GM18868 (cell line): ENCODE data around the gene PDSS2.
"Not testable (repeated sequence)": the region's sequence is repeated elsewhere in the genome, so short reads cannot be mapped to it uniquely, and the experiment has no call there.

Experiments used
- ATAC-seq: cut with Tn5 transposase; IDR thresholded peaks from one replicate; pipeline ENCODE4 v1.9.1; 2021; ENCODE audit warnings: mild to moderate bottlenecking, moderate library complexity; ENCODE audit not compliant: unreplicated experiment

The PDSS2 gene

DNA sequence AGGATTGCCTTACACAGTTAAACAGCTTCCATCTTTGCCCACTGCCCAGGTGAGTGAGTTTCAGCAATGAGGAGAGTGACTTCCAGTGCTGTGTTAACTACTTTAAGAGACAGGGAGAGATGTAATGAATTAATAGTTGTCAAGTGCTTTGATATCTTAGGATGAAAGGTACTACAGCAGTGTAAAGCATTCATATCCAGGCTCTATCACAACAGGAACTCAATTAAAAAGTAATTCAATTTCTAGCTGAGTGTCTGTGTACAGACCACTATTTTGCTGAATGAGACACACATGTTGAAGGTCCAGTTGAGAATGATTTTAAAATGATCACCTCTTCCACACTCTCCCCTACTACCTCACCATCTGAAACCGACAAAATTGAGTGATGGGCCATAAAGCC is 273.3 kb downstream of the PDSS2 start:
- ATAC-seq: no peak

DNA sequence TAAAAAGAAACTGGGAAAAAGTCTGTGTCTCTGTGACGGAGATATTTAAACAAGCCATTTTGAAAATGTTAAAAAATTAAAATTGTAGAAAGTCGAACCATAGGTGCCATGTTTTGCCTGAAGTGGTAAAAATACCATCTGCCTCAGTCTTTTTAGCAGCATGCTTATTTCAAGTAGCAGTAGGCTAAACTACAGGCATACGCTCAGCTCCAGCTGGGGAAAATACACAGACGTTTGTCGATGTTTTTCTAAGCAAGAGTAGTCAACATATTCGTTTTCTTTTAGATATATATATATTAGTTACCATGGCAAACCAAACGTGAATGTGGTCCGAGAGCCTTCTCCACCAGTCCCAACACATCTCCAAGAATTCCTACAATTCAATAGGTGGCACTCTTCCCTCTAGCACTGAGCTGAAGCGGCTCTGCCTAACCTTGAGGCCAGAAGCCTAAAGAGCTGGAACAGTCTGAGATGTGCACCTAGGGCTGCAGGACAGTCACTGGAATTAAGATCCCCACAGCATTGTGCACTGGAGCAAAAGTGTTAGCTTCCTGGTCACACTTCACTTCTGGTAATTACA is 273.9 kb downstream of the PDSS2 start:
- ATAC-seq: no peak

DNA sequence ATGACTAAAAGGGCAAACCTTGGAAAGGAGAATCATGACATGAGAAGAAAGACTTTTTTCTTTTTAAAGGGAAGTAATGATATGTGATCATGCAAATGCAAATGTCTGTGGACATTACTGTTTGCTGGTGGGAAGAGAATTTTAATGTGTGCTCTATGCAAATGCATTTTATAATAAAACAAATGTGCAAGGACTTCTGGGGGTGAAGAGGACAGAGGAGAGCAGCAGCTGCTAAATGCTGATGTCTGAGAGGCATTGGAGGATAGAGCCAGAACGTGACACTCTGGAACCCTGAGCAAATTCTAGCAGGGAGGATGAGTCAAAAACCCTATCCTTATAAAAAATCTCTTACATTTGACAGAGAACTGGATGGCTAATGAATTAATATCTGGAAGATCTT is 274.9 kb downstream of the PDSS2 start:
- no peak for ATAC-seq

DNA sequence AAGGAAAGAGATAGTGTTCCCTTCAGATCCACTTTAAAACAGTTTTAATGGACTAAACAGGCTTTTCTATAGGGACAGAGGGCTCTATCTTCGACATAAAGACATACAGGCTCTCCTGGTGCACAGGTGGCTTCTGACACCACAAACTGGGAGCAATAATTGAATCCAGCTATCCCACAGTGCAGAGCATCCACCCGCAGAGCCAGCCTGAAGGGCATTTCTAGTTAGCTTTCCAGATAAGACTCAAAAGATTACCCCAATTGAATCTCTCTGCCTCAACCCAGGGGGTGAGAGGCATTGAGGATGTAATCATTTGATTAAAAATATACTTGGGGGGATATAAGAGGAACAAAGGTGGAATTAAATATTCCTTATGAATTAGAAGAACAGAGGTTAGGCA is 279.3 kb downstream of the PDSS2 start:
- ATAC-seq: no peak

DNA sequence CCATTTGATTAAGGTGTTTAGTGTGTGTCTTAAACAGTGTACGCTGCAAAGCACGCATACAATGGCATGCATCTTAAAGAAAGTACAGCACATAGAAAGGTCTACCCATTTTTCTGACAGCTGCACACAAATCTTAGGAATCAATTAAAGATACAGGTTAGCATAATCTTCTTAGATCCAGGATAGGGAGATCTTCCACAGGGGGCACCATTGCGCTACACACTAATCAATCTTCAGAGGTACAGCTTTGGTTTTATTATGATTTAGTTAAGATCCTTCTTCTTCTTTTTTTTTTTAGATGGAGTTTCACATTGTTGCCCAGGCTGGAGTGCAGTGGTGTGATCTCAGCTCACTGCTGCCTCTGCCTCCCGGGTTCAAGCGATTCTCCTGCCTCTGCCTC is 280.4 kb downstream of the PDSS2 start:
- ATAC-seq: no peak

DNA sequence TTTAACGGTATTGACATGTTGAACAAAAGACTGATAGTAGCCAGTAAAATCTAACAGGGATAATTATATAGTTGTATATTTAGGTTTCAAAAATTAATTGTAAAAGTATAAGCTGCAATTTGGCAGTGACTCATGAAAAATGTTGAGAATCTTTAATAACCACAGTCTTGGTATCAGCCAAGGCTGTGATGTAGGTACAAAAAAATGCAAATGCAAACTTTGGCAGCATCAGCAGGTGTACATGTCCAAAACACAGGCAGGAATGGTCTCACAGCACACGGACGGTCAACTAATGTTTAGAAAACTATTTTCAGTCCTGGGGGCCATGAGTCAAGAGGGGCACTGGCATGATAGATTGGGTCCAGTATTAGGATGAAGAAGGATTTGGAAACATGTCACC is 285.6 kb downstream of the PDSS2 start:
- ATAC-seq: no peak

DNA sequence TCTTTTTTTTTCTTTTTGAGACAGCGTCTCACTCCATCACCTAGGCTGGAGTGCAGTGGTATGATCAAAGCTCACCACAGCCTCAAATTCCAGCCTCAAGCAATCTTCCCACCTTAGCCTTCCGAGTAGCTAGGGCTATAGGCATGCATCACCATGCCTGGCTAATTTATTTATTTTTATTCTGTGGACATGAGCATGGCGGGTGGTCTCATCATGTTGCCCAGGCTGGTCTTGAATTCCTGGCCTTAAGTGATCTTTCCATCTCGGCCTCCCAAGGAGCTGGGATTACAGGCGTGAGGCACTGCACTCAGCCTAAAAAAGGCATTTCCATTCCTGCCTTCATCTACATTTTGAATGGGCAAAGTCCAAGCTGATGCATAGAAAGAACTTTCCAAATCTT is 287.9 kb downstream of the PDSS2 start:
- no peak for ATAC-seq

DNA sequence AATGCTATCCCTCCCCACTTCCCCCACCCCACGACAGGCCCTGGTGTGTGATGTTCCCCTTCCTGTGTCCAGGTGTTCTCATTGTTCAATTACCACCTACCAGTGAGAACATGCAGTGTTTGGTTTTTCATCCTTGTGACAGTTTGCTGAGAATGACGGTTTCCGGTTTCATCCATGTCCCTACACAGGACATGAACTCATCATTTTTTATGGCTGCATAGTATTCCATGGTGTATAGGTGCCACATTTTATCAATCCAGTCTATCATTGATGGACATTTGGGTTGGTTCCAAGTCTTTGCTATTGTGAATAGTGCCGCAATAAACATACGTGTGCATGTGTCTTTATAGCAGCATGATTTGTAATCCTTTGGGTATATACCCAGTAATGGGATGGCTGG is 295.1 kb downstream of the PDSS2 start:
- ATAC-seq: not testable (repeated sequence)

DNA sequence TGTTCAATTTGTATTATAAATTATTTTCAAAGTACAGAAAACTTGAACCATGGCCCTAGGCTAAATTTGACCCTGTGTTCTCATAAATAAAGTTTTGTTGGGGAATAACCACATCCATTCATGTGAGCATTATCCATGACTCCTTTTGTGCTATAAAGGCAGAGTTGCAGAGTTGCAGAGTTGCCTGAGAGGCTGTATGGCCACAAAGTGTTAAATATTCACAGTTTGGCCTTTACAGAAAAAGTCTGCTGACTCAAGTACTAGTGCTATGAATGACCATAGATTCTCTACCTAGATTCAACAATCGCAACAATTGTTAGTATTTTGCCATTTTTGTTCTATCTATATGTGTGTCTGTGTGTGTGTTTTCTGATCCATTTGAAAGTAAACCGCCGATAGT is 297.8 kb downstream of the PDSS2 start:
- ATAC-seq: no peak

DNA sequence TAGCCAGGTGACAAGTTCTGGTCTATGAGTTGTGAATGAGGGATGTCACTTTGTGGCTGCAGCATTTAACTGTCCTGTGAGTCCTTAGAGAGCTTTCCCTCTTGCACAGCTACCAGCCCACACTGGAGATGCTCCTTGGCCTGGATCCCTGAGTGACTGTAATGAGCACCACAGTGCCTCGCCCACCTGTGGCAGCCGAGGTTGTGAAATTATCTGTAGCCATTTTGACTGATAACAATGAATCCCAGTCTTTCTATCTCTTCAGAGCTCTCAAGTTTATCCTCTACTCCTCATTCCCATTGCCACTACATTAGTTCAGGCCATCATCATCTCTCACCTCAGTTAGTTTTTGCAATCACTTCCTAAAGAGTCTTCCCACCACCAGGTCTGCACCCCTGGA is 302.7 kb downstream of the PDSS2 start:
- no peak for ATAC-seq

DNA sequence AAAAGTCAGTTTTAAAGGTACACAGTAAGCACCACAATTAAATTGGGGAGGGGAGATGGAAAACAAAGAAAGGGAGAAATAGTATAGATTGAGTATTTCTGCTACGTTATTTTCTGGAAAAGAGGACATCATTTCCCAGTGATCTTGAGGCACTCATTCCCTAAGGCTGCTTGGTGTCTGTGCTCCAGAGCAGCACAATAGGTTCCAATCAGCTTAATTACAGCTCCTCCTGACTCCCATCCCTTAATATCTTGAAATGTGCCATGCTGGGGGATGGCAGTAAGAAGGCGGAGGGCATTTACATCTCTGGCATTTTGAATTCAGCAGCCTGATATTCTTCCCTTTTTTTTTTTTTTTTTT is 304.6 kb downstream of the PDSS2 start:
- ATAC-seq: no peak

DNA sequence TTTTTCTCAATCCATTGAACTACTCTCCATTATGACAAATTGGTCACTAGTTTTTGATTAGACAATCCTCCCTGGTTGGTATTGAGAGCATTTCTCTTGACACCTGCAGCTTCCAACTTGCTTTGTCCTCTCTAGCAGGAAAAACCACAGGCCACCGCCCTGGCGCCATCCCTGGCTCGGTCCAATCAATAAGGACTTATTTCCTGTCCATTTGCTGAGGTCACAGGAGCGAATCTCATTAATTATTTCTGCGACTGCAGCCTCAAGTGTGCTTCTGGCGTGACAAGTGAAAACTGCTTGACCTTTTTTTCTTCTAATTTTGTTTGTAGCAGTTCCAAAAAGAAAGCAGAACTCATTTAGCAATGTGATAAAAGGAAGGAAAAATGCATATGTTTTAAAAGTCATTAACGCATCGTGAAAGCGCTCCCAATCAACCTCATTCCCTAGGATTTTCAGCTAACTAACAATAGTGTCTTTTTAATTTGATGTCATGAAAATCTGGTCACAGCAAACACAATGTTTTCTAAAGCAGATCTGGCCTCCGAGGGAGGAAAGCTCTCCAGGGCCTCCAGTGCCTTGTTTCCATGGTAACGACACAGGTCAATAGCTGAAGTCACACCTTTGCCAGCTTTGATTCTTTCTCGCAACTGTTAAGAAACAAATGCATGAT is 305.1 kb downstream of the PDSS2 start:
- no peak for ATAC-seq

DNA sequence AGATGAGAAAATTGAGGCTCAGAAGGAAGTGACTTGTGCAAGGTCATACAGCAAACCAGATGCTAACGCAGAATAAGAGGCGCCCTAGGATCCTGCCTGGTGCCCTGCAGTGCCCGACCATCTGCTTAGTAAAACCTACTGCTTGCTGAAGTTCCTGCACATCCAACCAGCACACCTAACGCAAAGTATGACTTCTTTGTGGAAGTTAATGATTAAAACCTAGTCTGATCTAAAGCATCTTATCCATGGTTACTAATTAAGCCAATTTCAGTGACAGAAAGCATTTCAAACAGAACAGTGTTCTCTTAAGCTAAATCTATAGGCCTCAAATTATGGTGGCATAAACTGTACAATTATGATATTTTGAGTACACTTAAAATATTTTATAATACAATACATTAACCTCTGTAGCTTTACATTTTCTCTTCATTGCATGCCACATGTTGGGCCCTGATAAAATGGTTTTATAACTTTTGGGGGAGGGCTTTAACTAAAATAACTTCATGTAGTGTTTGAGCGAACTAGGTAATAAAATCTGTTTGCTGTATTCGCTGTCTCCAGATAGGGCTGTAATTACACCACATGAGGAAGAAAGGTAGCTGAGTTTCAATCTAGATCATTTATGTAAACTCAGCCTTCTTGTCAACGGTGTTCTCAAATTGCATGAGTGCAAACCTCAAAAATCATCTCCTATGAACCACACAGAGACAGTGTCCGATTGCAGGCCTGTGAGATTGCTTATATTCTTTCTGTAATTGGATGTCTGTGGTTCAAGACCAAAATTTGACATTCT is 306.5 kb downstream of the PDSS2 start:
- ATAC-seq: no peak

DNA sequence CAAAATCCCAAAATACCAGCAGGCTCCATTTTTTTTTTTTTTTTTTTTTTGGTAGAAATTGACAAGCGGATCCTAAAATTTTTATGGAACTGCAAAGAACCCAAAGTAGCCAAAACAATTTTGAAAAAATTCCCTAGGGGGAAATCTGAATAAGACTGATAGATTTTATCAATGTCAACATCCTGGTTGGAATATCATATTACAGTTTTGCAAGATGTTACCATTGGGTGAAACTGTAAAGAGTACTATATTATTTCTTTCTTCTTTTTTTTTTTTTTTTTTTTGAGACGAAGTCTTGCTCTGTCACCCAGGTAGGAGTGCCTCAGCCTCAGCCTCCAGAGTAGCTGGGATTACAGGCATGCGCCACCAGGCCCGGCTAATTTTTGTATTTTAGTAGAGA is 314.7 kb downstream of the PDSS2 start:
- no peak for ATAC-seq

DNA sequence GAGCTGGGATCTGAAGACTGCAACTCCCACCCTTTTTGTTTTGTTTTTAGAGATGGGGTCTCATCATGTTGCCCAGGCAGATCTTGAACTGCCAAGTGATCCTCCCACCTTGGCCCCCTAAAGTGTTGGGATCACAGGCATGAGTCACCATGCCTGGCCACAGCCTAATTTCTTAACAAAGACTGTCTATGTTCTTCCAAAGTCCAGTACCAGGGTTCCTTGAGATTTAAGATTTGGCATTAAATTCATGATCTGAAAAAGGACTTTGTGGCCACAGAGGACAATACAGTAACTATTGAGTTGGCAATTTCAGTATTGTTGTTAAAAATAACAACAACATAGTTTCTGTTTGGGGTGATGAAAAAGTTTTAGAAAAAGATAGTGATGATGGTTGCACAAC is 315.4 kb downstream of the PDSS2 start:
- no peak for ATAC-seq

DNA sequence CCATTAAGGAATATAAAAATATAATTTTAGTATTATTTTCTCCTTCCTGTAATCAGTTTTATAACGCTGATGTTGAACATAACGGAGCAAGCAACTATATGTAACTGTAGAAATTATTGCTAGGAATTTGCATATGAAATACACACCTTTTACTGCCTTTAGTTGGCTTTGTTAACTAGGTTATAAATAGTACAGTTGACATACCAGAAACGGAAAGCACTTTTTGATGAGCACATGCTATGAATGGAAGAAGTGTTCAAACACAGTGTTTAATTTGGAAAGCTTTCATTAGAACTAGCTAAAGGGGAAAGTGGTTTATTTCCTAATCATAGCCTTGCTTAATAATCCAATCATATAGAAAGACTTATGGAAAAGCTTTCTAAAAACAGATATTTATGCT is 318.8 kb downstream of the PDSS2 start:
- ATAC-seq: no peak

DNA sequence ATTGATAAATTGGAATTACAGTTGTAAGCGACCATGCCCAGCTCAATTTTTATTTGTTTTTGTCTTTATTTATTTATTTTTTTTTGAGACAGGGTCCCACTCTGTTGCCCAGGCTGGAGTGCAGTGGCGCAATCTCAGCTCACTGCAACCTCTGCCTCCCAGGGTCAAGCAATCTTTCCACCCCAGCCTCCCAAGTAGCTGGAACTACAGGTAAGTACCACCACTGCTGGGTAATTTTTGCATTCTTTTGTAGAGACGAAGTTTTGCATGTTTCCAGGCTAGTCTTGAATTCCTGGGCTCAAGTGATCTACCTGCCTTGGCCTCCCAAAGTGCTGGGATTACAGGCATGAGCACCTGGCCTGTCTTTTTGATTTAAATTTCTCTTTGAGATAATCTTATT is 323.0 kb downstream of the PDSS2 start:
- ATAC-seq: not testable (repeated sequence)

DNA sequence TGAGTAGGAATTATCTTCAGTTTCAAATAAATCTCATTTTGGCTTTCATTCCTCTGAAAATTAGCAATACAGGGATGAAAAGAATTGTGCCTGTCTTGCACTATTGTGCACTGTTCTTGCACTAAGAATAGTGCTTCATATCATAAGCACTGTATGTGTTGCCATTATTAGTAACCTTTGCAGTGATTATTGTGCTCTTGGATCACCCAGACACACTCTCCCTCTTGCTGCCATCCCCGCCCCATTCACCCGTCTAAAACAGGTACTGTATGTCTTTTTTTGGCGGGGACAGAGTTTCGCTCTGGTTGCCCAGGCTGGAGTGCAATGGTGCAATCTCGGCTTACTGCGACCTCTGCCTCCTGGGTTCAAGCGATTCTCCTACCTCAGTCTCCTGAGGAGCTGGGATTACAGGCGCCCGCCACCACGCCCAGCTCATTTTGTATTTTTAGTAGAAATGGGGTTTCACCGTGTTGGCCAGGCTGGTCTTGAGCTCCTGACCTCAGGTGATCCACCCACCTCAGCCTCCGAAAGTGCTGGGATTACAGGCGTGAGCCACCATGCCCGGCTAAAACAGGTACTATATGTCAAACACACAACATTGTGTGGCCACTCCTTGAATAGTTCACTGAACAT is 324.2 kb downstream of the PDSS2 start:
- not testable (repeated sequence) for ATAC-seq

DNA sequence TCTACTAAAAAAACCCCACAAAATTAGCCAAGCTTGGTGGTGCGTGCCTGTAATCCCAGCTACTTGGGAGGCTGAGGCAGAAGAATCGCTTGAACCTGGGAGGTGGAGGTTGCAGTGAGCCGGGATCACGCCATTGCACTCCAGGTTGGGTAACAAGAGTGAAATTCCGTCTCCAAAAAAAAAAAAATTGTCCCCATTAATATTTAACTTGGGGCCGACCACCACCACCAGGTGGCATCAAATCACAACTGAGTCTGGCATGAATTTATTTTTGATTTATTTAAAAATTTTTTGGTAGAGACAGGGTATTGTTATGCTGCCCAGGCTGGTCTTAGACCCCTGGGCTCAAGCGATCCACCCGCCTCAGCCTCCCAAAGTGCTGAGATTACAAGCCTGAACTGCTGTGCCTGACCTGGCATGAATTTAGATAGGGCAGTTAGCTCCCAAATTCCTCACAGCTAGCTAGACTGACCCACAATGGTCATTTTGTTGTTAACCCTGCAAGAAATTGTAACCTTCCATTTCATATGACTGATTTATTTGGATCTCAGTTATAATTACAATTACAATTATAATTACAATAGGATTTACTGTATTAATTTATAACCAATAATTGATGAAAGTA is 326.9 kb downstream of the PDSS2 start:
- ATAC-seq: no peak

DNA sequence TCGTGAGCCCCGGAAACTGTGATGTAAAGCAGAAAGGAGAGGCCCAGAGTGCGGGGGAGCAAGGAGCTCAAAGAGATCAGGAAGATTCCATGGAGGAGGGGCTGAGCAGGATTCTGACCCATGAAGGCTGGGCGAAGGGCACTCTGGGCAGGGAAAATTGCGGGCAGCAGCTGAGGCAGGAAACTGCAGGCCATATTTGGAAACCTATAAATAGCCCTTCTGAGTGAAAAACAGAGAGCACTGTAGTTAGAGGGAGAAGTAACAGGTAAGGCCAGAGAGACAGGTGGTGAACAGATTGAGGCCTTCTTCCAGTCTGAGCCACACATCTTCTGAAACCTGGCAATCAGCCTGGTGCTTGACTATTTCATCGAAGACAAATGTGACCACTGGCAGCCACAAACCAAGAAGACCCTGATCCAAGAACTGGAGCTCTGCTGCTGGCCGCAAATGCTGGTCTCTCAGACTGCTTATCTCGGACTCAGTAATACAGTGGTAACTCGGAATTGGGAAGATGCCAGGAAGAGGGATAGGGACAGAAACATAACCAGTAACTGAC is 329.9 kb downstream of the PDSS2 start:
- ATAC-seq: no peak

DNA sequence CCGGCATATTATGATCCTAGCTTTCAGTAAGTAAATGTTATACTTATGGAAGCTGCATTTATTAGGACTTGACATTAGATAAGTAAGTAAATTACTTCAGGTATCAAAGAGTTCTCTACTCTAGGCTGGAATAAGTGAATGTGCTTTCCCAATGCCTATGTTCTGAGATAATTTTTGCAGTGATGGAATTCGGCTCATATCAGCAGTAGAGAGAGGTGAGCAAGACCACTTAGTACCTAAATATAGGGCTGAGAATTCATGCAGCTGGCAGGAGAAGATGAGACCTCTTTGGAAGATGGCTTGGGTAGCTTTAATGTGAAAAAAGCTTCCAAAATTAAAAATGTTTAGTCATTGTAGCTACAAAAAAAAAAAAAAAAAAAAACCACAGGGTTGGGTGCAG is 330.8 kb downstream of the PDSS2 start:
- no peak for ATAC-seq
